H54 (cell line): ENCODE data around the gene RAB6C.
"Not testable (repeated sequence)": the region's sequence is repeated elsewhere in the genome, so short reads cannot be mapped to it uniquely, and the experiment has no call there.

Experiments used
- DNase-seq: peaks from one replicate; pipeline ENCODE4 v3.0.0; 2011; ENCODE audit warnings: low spot score, mixed read lengths; ENCODE audit not compliant: insufficient read length
- FAIRE-seq: peaks from 3 replicates; lab custom pipeline; 2011; peaks lifted over from hg19 to GRCh38; lab: Jason Lieb, UNC
- POLR2A ChIP-seq: IDR thresholded peaks from 2 replicates; pipeline ENCODE4 v1.6.1; 2011; ENCODE audit warnings: low read depth, mild to moderate bottlenecking, low read length

The RAB6C gene

DNA sequence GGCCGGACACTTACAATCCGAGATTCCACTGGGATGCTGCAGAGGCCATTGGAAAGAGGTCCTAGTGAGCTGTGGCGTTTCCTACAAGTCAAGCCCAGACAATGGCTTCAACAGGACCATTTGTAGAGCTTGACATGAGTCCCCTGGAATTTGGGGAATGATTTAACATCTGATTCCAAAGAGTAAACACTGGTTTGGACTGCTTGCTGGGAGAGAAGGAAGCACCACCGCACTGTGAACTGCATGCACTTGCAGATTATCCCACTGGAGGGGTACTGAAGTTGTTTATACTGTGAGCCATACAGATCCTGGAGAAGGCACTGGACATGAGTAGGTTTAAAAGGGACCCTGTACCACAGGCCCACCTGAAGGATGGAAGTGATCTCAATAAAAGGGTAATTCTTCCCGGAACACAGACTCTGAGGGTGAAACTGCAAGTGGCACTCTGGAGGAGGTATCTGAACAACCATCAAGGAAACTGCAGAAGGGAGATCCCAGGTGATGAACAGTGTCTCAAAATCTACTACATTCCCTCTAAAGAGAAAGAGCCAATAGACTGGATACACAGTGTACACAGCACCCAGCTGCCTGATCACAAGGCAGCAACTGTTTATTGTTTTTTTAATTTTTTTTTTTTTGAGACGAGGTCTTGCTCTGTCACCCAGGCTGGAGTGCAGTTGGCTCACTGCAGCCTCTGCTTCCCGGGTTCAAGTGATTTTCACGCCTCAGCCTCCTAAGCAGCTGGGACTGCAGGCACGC lies 4.3 kb upstream of the RAB6C start:
- no peak for DNase-seq
- no peak for FAIRE-seq

GRCh38 chr2:129976969-129977368 lies 2.5 kb upstream of the RAB6C start:
- not testable (repeated sequence) for DNase-seq, FAIRE-seq

More for the DNA sequence above, 4.3 kb upstream of the RAB6C start:
- TF ChIP-seq POLR2A = no peak

- no peak for TF ChIP-seq POLR2A
- FAIRE-seq (no peak), DNase-seq (no peak)
These were observed 1.5 kb upstream of the RAB6C start for GRCh38 chr2:129977986-129978385.

DNA sequence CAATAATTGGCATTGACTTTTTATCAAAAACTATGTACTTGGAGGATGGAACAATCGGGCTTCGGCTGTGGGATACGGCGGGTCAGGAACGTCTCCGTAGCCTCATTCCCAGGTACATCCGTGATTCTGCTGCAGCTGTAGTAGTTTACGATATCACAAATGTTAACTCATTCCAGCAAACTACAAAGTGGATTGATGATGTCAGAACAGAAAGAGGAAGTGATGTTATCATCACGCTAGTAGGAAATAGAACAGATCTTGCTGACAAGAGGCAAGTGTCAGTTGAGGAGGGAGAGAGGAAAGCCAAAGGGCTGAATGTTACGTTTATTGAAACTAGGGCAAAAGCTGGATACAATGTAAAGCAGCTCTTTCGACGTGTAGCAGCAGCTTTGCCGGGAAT lies 780 bp downstream of the RAB6C start:
- peak; percentile 69 for FAIRE-seq
- not testable (repeated sequence) for DNase-seq

DNA sequence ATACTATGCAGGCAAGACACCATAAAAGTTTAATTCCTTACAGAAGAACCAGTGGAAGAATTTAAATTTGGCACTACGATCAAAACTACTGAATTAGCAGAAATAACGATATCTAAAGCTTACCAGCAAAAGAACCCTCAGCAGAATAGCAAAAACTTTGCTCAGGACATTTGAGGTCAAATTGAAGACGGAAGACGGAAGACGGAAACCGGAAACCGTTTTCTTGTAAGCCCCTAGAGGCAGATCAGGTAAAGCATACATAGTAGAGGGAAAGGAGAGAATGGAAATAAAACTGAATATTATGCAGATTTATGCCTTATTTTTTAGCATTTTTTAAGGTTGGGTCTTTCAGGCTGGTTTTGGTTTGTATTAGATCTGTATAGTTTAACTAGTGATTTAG lies 2.2 kb downstream of the RAB6C start:
- FAIRE-seq = not testable (repeated sequence)

GRCh38 chr2:129984426-129984825 lies 5.0 kb downstream of the RAB6C start:
- FAIRE-seq = no peak
- TF ChIP-seq POLR2A = no peak
- no peak for DNase-seq

More for the DNA sequence above, 2.2 kb downstream of the RAB6C start:
- not testable (repeated sequence) for DNase-seq

- not testable (repeated sequence) for FAIRE-seq, DNase-seq
These were observed 13.0 kb downstream of the RAB6C start for GRCh38 chr2:129992415-129993006.

DNA sequence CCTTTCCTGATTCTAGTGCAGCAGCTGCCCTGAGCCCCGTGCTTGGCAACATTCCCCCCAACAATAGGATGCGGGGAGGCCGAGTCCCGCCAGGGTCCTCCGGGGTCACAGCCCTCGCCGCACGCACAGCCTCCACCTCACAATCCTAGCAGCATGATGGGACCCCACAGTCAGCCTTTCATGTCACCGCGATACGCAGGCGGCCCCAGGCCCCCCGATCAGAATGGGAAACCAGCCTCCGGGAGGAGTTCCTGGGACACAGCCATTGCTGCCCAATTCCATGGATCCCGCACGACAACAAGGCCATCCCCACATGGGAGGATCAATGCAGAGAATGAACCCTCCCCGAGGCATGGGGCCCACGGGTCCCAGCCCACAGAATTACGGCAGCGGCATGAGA lies 13.7 kb downstream of the RAB6C start:
- DNase-seq, FAIRE-seq: not testable (repeated sequence)

DNA sequence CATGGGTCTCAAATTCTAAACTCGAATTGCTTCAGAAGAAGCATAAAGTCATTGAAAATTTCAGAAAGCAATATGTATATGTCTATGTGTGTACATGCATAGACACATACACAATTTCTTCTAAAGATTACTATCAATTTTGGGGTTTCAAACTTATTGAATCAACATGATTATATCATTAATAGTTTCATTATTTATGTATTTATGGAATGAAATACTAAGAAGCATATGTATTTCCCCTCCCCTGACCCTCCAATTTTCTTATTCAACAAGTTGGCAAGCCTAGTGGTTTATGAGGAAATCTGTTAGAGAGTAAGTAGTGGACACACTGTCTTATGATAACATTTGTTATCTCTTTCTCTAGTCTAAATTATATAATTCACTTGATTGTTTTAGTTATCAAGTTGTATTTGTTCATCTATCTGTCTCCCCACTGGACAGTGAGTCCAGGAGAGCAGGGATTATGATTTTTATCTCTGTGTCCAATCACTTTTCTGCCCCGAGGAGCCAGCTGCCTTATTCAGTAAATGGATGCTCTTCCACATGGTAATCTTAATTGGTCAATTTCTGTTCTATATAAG lies 17.3 kb downstream of the RAB6C start:
- FAIRE-seq, DNase-seq: not testable (repeated sequence)

- FAIRE-seq, DNase-seq: not testable (repeated sequence)
These were observed 19.3 kb downstream of the RAB6C start for GRCh38 chr2:129998771-129999170.

GRCh38 chr2:130005862-130006261 lies 26.4 kb downstream of the RAB6C start:
- DNase-seq, FAIRE-seq: not testable (repeated sequence)

GRCh38 chr2:130016701-130017100 lies 37.2 kb downstream of the RAB6C start:
- DNase-seq, FAIRE-seq: not testable (repeated sequence)

DNA sequence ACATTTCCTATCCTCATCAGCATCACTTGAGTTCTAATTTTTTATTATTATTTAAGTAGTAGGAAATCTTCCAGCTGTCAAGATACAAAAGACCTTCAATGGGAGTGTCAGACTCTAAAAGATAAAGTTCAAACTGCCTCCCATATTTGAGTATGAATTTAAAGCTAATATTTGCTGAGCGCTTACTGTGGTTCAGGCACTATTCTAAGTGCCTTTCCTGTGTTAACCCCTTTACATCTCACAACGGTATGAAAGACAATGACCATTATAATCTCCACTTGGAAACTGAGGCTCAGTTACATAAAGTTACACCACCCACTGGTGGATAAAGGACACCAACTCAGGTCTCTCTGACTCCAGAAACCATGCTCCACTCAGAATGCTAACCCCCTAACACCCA lies 39.9 kb downstream of the RAB6C start:
- FAIRE-seq = no peak
- no peak for DNase-seq
- TF ChIP-seq POLR2A = no peak

DNA sequence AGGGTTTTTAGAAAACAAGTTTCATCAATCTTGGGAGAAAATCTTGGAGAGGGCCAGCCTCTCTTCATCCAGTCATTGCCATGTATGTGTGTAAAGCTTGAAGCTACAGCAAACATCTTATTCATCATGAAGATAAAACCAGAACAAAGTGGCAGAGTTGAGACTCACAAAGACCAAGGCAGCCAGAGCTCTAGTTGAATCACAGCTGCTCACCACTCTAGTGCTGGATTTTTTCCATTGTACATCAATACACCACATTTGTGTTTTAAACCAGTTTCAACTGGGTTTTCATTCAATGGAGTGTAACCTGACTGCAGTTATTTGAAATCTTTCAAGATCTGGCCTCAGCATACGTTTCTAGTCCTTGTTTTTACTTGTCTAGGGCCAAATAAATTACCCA lies 40.6 kb downstream of the RAB6C start:
- not testable (repeated sequence) for DNase-seq, FAIRE-seq

- not testable (repeated sequence) for DNase-seq, FAIRE-seq
These were observed 46.5 kb downstream of the RAB6C start for GRCh38 chr2:130025931-130026330.
